C4-2B (cell line): ENCODE results near the gene RASGEF1C.

Experiments used
- ZFX ChIP-seq: fragments of 450-650 bp; IDR thresholded peaks from 2 replicates; pipeline ENCODE4 v1.6.1; 2017
- TF ChIP-seq, protein P1 (sequence below): fragments of 450-650 bp; conservative IDR thresholded peaks from 2 replicates; pipeline ENCODE4 v1.5.1; 2017; ENCODE audit warnings: mild to moderate bottlenecking

GRCh38 chr5:180071531-180072255 lies 137.3 kb downstream of the RASGEF1C start, which contains the start of gene RNF130:
- TF ChIP-seq ZFX, result no peak; the same call in 1 of the 2 replicates
- TF ChIP-seq, protein P1, sequence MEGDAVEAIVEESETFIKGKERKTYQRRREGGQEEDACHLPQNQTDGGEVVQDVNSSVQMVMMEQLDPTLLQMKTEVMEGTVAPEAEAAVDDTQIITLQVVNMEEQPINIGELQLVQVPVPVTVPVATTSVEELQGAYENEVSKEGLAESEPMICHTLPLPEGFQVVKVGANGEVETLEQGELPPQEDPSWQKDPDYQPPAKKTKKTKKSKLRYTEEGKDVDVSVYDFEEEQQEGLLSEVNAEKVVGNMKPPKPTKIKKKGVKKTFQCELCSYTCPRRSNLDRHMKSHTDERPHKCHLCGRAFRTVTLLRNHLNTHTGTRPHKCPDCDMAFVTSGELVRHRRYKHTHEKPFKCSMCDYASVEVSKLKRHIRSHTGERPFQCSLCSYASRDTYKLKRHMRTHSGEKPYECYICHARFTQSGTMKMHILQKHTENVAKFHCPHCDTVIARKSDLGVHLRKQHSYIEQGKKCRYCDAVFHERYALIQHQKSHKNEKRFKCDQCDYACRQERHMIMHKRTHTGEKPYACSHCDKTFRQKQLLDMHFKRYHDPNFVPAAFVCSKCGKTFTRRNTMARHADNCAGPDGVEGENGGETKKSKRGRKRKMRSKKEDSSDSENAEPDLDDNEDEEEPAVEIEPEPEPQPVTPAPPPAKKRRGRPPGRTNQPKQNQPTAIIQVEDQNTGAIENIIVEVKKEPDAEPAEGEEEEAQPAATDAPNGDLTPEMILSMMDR, result no peak
